GM21737 (cell line): Measurements from ENCODE around the gene MED12.

Source experiments
- ATAC-seq: cut with Tn5 transposase; IDR thresholded peaks from one replicate; pipeline ENCODE4 v1.9.1; 2021; ENCODE audit warnings: mild to moderate bottlenecking, moderate library complexity; ENCODE audit not compliant: unreplicated experiment

Gene MED12

DNA sequence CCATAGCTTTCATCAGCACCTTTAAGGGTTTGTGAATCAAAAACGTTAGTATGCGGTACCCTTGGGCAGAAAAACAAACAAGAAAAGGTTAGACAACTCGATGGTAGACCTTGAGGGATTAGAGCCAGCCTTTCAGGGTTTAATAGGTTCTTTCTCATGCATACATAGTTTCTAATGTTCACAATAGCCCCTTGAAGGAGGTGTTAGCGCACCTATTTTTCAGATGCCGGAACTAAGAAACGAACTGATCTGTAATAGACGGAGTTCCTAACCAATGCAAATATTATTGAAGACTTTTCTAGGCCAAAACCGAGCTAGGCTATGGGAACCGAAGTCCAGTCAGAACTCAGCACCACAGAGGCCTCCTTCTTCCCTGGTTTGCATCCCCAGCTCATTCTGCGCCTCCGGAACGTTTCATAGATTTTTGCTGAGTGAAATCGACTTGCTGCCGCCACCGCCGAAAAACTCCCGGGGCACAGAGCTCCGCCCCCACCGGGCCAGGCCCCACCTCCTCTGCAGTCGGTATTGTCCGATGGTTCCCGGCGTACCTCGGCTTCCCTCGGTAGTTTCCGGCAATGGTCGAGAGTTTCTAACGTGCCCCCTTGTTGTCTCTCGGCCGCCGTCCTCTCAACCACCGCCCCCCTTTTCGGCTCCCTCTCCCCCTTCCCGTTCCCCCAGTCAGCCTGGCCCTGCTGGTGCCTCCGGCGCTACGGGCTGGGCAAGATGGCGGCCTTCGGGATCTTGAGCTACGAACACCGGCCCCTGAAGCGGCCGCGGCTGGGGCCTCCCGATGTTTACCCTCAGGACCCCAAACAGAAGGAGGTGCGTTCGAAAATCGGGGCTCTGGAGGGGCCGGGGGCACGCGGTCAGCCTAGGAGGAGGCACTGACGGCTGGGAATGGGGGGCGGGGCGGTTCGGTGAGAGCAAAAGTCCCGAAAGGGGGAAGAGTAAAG lies at the start of gene MED12:
Gene MED12 (plus strand): TSS at position 565 of the 953 bp plus-strand sequence. CDS start 159 bp downstream, at position 724.
- peak; percentile 92 for ATAC-seq

DNA sequence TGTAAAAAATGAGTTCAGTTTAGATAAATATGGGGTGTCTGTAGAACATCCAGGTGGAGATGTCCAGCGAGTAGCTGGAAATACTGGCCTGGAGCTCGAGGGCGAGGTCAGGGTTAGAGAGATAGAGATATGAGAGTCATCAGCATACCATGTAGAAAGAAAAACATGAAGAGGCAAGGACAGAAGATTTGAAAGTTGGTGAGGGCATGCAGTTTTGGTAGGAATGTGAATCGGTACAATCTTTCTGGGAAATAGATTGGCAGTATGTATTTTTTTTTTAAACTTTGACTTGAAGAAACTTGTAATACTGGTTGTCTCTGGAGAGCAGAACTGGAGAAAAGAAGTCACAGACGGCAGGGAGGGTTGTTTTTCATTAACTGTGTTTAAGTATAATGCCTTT lies 47.9 kb upstream of the MED12 start:
- ATAC-seq: no peak

DNA sequence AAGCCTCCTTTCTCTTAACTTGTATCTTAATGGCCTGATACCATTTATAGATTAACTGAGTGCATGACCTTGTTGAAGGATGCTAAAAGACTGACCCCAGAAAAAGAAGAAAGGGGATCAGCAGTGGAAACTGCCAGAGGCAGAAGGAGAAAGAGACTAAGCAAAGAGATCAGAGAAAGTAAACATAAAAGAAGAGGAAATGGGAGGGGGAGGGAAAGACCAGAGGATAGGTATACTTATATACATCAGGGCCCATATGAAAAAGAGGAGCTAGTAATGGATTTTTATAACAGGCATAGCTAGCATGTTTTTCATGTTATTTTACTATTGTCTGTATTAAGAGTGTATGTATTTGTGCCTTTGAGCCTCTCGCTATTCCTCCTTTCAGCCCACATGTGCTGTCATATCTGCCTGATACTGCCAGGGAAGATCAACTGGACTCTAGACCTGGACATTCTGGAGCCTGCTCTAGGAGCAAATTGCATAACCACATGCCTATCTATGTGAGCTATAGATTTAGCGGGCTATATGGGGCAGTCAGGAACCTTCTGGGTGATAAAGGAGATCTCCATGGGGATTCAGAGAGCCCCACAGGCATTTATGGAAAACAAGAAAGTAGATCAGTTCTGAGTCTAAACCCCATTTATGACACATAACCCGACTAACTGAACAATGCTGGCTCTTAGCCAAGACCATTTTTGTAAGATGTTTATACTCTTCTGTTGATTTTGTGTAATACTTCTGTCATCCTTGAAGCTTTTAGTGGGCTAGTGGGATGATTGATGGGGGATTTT lies 36.9 kb upstream of the MED12 start:
- no peak for ATAC-seq

DNA sequence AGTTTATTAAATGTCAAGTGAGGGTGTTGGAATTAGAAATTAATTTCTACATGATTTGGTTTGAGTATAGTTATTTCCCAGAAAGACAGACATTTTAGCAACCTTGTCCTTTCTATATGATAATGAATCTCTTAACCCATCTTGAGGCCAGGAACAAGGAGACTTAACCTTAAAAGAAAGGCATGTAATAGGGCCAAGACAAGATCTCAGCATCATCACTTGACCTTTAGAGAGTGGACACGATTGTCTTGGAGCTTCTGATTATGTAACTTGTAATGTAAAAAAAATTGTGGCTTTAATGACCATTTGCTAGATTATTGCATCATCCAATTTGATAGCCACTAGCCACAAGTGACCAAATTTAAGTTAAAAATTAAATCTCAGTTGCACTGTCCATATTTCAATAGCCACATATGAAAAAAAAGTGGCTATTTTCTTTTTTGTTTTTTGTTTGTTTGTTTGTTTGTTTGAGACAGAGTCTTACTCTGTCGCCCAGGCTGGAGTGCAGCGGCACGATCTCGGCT lies 36.2 kb upstream of the MED12 start:
- no peak for ATAC-seq

DNA sequence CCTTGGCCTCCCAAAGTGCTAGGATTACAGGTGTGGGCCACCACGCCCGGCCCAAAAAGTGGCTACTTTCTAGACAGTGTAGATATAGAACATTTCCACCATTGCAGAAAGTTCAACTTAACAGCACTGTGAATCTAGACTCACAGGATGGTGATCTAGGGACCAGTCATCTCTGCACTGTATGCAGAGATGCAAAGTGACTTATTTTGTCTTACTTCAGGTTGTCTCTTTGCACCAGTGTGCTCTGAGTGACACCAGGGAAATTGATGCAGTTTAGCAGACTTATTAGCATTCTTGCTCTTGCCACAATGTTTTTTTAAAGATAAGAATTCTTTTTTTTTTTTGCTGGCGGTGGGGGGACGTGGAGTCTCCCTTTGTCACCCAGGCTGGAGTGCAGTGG lies 35.6 kb upstream of the MED12 start:
- ATAC-seq: no peak

DNA sequence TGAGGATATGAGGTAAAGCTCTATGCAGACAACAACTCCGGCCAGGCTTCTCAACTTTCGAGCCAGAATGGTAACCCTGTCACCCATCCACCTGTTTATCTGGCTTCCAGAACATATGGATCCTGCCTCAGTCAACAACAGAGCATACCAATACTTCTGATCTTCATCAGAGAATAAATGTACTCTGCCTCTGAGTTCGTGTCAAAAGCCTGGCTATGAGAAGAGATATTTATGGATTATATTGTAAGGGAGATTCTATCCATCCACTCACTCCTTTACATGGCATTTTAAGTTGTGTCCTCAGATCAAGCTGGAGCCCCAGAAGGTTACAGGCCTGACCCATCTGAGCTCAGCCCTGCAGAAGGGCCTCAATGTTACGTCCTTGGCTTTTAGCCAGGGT lies 32.5 kb upstream of the MED12 start:
- no peak for ATAC-seq

DNA sequence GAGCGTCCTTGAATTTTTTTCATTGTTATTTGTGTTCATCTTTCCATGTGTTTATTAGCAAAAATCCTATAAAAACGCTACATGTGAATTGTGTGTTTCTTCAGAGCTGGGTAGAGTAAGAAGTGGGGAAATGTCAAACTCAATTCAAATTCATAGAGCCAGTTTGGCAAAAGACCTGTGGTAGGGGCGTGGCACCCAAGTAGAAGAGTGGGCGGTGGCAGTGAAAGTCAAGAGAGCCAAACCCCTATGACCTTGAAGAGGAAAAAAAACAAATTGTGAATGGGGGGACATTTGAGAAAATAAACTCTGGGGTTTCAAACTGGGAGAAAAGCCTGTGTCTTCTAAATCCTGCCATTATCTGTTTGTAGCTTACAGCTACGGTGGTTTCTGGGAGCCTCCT lies 27.1 kb upstream of the MED12 start:
- no peak for ATAC-seq

DNA sequence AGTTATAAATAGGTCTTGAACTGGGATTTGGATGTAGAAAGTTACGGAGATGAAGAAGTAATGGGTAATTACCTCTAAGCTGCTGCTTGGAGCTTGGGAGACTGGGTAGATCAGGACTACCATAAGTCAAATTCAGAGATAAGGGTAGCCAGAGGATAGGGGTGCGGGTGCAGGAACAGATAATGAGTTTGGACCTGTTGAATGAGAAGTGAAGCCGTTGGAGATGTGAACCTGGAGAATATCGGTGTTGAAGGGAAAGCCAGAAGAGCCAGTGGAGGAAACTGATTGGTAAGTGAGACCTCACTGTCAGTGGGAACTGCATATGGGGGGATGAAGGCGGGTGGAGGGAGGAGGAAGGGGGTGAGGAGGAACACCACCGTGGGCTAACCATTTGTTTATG lies 23.4 kb upstream of the MED12 start:
- no peak for ATAC-seq

DNA sequence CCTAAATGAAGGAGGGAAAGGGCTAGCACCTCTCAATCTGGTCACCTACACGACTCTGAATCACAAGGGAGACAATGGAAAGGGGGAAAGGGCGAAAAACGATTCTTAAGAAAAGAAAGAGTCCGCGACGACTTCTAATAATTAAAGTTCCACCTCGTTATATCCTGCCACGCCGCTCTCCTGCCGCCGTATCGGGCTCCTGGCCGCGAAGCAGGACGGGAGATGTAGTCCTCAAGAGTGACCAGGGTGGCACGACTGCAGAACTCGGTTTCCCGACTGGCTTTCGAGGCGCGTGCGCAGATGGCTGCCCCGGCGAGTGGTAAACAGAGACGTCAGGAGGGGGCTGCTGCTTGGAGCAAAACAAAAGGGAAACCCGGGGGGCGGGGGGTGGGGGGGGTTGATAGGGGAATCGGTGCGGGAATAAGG lies 22.8 kb upstream of the MED12 start, which contains the start of gene FOXO4:
Gene FOXO4 (plus strand): TSS at position 297 of the 426 bp plus-strand sequence. CDS start 678 bp downstream, outside the sequence.
- peak; percentile 87 for ATAC-seq

DNA sequence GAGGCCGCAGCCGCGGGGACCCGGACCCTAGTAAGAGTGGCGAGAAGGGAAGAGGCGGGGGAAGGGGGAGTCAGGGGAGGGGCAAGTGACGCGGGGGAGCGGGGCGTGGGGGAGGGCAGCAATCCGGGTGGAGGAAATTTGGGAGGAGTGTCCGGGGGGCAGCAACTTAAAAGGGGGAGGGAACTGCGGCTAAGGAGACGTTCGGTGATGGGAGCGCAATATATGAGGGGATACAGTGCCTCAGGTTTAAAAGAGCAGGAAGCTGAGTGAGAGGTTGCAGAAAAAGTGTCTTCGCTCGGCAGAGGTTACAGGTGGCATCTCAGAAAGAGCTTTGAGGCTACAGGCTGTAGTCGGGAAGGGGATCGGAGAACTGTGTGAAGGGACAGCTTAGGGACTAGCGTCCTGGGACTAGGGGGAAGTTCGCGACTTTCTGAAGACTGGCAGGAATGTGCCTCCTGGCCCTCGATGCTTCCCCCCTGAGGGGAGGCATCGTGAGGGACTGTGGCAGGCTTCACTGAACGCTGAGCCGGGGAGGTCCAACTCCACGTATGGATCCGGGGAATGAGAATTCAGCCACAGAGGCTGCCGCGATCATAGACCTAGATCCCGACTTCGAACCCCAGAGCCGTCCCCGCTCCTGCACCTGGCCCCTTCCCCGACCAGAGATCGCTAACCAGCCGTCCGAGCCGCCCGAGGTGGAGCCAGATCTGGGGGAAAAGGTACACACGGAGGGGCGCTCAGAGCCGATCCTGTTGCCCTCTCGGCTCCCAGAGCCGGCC lies 22.2 kb upstream of the MED12 start:
- ATAC-seq: peak; percentile 21

DNA sequence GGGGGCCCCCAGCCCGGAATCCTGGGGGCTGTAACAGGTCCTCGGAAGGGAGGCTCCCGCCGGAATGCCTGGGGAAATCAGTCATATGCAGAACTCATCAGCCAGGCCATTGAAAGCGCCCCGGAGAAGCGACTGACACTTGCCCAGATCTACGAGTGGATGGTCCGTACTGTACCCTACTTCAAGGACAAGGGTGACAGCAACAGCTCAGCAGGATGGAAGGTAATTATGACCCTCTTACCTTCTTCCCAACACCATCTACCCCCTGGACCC lies 21.7 kb upstream of the MED12 start:
- ATAC-seq: no peak

DNA sequence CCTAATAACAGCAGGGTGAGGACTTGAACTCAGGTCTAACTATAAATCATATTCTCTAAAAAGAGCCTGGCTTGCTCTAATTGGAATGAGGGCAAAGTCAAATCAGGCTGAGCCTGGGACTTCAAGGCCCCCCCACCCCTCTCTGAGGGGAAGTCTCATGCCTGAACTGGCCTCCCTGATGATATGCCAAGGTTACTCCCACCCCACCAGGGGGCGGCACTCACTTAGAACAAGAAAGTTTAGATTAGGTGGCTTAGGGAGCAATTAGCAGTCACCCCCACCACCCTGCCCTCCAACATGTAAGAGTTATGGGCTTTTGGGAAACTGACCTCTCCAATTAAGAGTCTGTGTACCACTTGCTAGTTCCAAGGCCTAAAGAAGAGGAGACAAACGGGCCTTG lies 20.1 kb upstream of the MED12 start:
- no peak for ATAC-seq

DNA sequence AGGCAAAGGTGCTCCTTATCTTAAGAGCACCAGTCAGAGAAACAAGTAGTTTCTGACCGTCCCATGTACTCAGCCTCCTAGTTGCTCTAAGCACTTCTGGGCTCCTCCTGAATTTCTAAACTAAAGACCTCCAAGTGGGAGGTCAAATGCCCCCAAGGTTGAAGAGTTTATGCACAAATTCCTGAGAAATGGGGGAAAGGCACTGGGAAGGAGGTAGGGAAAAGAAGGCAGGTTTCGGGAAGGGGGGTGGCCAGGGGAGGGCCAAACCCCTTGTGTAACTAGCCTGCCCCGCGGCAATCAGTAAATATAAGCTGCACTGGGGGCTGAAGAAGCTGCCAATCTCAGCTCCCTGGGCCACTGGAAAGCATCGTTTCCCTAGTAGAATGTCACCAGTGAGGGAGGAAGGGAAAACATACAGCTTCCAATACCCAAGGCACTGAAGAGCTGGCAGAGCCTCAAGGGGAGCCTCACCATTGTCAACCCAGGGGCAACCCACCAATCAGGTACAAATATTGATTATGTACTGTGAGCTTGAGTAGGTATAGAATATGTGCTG lies 19.4 kb upstream of the MED12 start:
- no peak for ATAC-seq

DNA sequence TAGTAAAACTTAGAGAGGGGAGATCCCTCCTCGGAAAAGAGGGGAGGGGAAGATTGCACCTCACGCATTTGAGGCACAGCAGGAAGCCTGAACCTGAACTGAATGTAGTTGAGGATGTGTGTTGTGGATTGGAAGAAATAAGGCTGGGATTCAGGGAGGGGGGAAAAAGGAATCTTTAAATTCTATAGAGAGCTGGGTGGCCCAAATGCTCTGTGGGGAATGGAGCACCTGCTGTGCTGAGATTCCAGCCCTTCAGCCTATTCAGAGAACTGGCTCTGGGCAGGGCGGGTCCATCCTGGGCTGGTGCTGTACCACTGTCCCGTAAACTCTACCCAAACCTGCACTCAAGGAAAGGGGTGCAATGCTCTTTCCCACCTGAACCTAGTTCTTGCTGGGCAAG lies 18.7 kb upstream of the MED12 start:
- no peak for ATAC-seq

DNA sequence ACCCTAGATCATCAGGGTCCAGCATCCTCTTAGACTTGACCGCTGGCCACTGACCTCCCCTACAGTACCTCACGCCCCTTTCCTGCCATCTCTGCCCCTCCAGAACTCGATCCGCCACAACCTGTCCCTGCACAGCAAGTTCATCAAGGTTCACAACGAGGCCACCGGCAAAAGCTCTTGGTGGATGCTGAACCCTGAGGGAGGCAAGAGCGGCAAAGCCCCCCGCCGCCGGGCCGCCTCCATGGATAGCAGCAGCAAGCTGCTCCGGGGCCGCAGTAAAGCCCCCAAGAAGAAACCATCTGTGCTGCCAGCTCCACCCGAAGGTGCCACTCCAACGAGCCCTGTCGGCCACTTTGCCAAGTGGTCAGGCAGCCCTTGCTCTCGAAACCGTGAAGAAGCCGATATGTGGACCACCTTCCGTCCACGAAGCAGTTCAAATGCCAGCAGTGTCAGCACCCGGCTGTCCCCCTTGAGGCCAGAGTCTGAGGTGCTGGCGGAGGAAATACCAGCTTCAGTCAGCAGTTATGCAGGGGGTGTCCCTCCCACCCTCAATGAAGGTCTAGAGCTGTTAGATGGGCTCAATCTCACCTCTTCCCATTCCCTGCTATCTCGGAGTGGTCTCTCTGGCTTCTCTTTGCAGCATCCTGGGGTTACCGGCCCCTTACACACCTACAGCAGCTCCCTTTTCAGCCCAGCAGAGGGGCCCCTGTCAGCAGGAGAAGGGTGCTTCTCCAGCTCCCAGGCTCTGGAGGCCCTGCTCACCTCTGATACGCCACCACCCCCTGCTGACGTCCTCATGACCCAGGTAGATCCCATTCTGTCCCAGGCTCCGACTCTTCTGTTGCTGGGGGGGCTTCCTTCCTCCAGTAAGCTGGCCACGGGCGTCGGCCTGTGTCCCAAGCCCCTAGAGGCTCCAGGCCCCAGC lies 17.6 kb upstream of the MED12 start:
- ATAC-seq: no peak

DNA sequence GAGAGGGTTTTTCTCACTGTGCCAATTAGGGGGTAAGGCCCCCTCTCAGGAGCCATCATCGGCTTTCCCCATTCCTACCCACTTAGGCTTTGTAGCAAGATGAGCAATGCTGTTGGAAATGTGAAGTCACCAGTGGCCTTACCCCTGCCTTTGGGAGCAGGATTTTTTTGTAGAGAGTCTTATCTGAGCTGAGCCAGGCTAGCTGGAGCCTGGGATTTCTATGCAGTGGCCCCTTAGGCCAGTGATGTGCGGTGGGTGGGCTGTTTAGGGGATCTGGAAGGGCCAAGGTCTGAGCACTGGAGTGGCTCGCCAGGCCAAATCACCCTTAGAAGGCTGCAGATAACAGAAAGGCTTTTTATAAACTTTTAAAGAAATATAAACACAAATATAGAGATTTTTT lies 16.1 kb upstream of the MED12 start:
- ATAC-seq: no peak

DNA sequence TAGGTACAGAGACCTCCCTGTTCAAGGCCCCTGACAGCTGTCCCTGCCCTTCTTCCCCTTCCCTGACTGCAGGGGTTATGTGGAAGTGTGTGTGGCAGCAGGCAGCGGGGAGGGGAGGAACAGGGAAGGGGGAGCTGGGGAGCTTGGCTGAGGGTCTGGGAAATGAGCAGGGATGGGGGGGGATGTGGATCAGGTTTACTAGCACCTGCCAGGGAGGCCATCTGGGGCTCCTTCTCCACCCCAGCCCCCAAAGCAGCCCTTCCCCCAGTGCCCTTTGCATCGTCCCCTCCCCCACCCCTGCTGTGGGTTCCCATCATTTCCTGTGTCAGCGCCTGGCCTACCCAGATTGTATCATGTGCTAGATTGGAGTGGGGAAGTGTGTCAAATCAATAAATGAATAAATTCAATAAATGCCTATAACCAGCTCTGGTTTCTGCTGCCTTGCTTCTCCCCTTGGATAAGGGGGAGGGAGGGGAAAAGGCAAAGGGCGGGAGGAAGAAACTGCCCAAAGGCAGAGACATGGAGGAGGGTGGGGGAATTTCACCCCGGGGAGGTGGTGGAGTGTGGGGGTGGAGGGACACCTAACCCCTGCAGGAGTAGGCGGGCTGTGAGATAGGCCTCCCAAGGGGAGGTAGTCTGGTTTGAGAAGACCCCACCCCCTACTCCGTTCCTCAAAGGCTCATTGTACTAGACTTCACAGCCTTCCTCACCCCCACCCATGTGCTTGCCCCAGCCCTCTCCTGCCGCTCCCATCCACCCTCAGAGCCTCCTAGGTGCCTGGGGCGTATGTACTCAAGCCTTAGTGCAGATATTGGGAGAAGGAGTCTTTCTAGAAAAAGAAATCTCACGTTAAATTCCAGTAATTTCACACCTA lies 15.0 kb upstream of the MED12 start:
- ATAC-seq: no peak

DNA sequence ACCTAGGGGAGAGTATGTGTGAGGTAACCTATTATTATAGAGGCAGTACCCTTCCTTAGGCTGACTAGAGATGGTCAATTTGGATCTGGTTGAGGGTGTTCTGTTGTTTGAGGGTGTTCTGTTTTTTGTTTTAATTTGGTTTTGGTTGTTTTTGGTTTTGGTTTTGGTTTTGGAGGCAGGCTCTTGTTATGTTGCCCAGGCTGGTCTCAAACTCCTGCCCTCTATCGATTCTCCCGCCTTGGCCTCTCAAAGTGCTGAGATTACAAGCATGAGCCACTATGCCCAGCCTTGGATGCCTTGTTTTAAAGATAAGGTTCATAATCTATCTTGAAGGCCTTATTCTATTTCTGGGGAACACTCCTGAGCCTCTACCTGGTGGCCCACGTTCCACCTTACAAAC lies 12.8 kb upstream of the MED12 start:
- ATAC-seq: no peak

DNA sequence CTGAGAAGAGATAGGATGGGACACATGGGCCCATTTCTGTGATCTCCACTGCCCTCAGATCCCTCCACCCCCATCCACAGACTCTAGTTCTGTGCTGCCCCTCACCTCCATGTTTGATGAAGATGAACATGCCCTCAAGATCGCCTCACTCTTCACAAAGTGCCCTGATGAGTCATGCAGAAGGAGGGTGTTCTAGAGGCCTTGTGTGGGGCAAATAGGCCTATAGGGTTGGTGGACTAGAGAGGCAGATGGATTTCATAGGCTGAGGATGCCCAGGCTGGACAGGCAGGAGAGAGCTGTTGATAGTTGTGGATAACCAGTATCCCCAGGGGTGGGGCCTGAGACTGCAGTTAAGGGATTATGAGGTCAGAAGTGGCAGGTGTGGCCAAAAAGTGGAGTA lies 12.0 kb upstream of the MED12 start, which contains the start of gene CXorf65:
Gene CXorf65 (minus strand): TSS at position 314 of the 400 bp plus-strand sequence. CDS start 184 bp downstream, at position 130.
- no peak for ATAC-seq
